Caco-2 (cell line): ENCODE measurements around the gene ACSL1. TPM values are rescaled to one million over a fixed set of nuclear protein-coding genes. Genes with fewer than 3 reads are reported as not detected.

ENCODE experiments used
- BruUV-seq: library from RNA; stranded (reverse); fragments of 400-500 nt; replicated peaks from 2 replicates; lab custom pipeline; 2021; lab: Mats Ljungman, UMichigan
- CTCF ChIA-PET: fragments of 300-600 bp; sonication (Branson Sonifier 250); formaldehyde crosslinking; loops from one replicate; lab custom pipeline; 2022; ENCODE audit warnings: antibody characterized with exemption; lab: Charles Lee
- POLR2A ChIA-PET: fragments of 300-600 bp; sonication (Branson Sonifier 250); formaldehyde crosslinking; loops from one replicate; lab custom pipeline; 2022; ENCODE audit warnings: antibody characterized with exemption; lab: Charles Lee
- DNase-seq, 2 experiments: peaks; one replicate each; pipeline versions ENCODE4 v3.0.0 to v3.0.0-alpha.2; 2020 to 2022
- H3K27me3 ChIP-seq: replicated peaks from 2 replicates; pipeline ENCODE4 v1.6.0; 2011; ENCODE audit warnings: low read length; ENCODE audit not compliant: control insufficient read depth, insufficient read depth
- H3K36me3 ChIP-seq: 2 replicates; pipeline ENCODE4 v1.5.1; 2011; ENCODE audit warnings: low read length; ENCODE audit not compliant: control insufficient read depth, insufficient read depth
- H3K4me1 ChIP-seq: fragments of 250-450 bp; sonication (Bioruptor Pico); 2 replicates; pipeline ENCODE4 v1.5.1; 2020; ENCODE audit warnings: mild to moderate bottlenecking
- H3K4me3 ChIP-seq: 2 replicates; pipeline ENCODE4 v1.5.1; 2011; ENCODE audit warnings: low read depth, mild to moderate bottlenecking, control low read depth, low read length
- H3K9me3 ChIP-seq: fragments of 250-450 bp; sonication (Bioruptor Pico); 2 replicates; pipeline ENCODE4 v1.5.1; 2020; ENCODE audit warnings: mild to moderate bottlenecking, moderate library complexity
- H3K27ac Mint-ChIP-seq: one replicate; pipeline ENCODE4 v1.8.0; 2022; ENCODE audit warnings: mixed read lengths; ENCODE audit not compliant: unreplicated experiment
- H3K27me3 Mint-ChIP-seq: one replicate; pipeline ENCODE4 v1.8.0; 2022; ENCODE audit warnings: mixed read lengths; ENCODE audit not compliant: insufficient read depth, unreplicated experiment
- H3K36me3 Mint-ChIP-seq: one replicate; pipeline ENCODE4 v1.8.0; 2022; ENCODE audit warnings: mild to moderate bottlenecking, mixed read lengths; ENCODE audit not compliant: insufficient read depth, unreplicated experiment
- H3K4me1 Mint-ChIP-seq: one replicate; pipeline ENCODE4 v1.8.0; 2022; ENCODE audit warnings: low read depth, mixed read lengths; ENCODE audit not compliant: unreplicated experiment
- H3K4me3 Mint-ChIP-seq: one replicate; pipeline ENCODE4 v1.8.0; 2022; ENCODE audit warnings: mild to moderate bottlenecking, moderate library complexity, mixed read lengths; ENCODE audit not compliant: unreplicated experiment
- H3K9me3 Mint-ChIP-seq: one replicate; pipeline ENCODE4 v1.8.0; 2022; ENCODE audit warnings: mixed read lengths; ENCODE audit not compliant: unreplicated experiment
- intact Hi-C: fragments of 100-400 bp; cut with micrococcal nuclease; formaldehyde crosslinking; loops from one replicate; pipeline ENCODE4 v1.10.0; 2022; ENCODE audit not compliant: unreplicated experiment
- total RNA-seq: library from RNA; stranded (reverse); gene quantifications from 2 replicates; pipeline ENCODE4 v1.2.3, GENCODE V29; 2022
- TF ChIP-seq, protein P1 (sequence below), 2 experiments: fragments of 200-600 bp in 1 of 2; IDR thresholded peaks; 1 replicate in 1 of 2; 2 replicates in 1 of 2; pipeline versions ENCODE4 v1.5.1 to v1.8.0; 2011 to 2022; ENCODE audit warnings: antibody characterized with exemption in 1 of 2, control low read depth in 1 of 2, inconsistent platforms in 1 of 2, low read depth in 1 of 2, low read length in 1 of 2, mild to moderate bottlenecking in 1 of 2, moderate library complexity in 1 of 2; ENCODE audit not compliant: insufficient read depth in 1 of 2, severe bottlenecking in 1 of 2, unreplicated experiment in 1 of 2

ACSL1 gene
- total RNA-seq, 1 experiment from 2014 or later, result 100 TPM

GRCh38 chr4:184849185-184849584 is 23.4 kb upstream of the ACSL1 start:
- no TSS peak for BruUV-seq
- no peaks in the 10 kb centered on the region for H3K9me3 Mint-ChIP-seq
- H3K4me3 Mint-ChIP-seq, result no peak overlapping the region
- Histone ChIP-seq H3K9me3 (no peaks in the 10 kb centered on the region), H3K4me3 (no peak overlapping the region), H3K27me3 (no peaks in the 10 kb centered on the region), H3K36me3 (no peaks in the 10 kb centered on the region), H3K4me1 (peaks cover 8% of the 10 kb centered on the region)
- H3K27me3 Mint-ChIP-seq, result no peaks in the 10 kb centered on the region
- POLR2A ChIA-PET, result no interaction called here
- no peak overlapping the region for H3K27ac Mint-ChIP-seq
- H3K4me1 Mint-ChIP-seq, result peaks cover under 1% of the 10 kb centered on the region
- CTCF ChIA-PET, result no interaction called here
- intact Hi-C loops, result no loop called here
- TF ChIP-seq, protein P1, sequence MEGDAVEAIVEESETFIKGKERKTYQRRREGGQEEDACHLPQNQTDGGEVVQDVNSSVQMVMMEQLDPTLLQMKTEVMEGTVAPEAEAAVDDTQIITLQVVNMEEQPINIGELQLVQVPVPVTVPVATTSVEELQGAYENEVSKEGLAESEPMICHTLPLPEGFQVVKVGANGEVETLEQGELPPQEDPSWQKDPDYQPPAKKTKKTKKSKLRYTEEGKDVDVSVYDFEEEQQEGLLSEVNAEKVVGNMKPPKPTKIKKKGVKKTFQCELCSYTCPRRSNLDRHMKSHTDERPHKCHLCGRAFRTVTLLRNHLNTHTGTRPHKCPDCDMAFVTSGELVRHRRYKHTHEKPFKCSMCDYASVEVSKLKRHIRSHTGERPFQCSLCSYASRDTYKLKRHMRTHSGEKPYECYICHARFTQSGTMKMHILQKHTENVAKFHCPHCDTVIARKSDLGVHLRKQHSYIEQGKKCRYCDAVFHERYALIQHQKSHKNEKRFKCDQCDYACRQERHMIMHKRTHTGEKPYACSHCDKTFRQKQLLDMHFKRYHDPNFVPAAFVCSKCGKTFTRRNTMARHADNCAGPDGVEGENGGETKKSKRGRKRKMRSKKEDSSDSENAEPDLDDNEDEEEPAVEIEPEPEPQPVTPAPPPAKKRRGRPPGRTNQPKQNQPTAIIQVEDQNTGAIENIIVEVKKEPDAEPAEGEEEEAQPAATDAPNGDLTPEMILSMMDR (IDR thresholded peaks at IDR 0.05; ENCODE audit: insufficient read depth in 1 of 2, low read depth in 1 of 2, low read length in 1 of 2, severe bottlenecking in 1 of 2, unreplicated experiment in 1 of 2), result no peak
- H3K36me3 Mint-ChIP-seq, result no peaks in the 10 kb centered on the region
- no peak for DNase-seq

- Histone ChIP-seq H3K27me3 (no peaks in the 10 kb centered on the region), H3K36me3 (no peaks in the 10 kb centered on the region), H3K9me3 (no peaks in the 10 kb centered on the region), H3K4me1 (peaks cover 15% of the 10 kb centered on the region), H3K4me3 (no peak overlapping the region)
- H3K36me3 Mint-ChIP-seq, result no peaks in the 10 kb centered on the region
- H3K4me1 Mint-ChIP-seq, result peaks cover 7% of the 10 kb centered on the region
- ChIA-PET CTCF (no interaction called here), POLR2A (no interaction called here)
- H3K27ac Mint-ChIP-seq, result no peak overlapping the region
- H3K9me3 Mint-ChIP-seq, result no peaks in the 10 kb centered on the region
- no peak overlapping the region for H3K4me3 Mint-ChIP-seq
- no peak for DNase-seq
- intact Hi-C loops, result no loop called here
- TF ChIP-seq, protein P1 (IDR thresholded peaks at IDR 0.05; ENCODE audit: insufficient read depth in 1 of 2, low read depth in 1 of 2, low read length in 1 of 2, severe bottlenecking in 1 of 2, unreplicated experiment in 1 of 2), result no peak
- no peaks in the 10 kb centered on the region for H3K27me3 Mint-ChIP-seq
- no TSS peak for BruUV-seq
These were observed 22.7 kb upstream of the ACSL1 start for GRCh38 chr4:184848510-184848909.

DNA sequence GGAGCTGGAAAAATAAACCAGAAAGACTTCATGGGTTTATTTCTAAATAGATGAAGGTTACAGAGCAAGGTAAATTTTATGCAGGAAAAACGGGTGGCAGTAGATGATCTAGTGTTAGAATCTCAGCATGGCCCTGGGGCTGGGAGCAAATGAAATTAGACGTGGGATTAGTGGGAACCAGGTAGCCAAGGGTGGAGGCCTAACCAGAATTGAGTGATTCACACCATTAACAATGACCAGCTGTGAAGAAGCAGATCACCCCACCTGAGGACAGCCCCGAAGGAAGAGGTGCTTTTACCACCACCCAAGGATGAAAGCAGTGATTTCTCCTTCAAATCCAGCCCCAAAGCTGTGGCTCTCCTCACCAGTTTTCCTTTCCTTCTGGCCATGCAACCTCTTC is 20.8 kb upstream of the ACSL1 start:
- no peak overlapping the region for H3K4me3 Mint-ChIP-seq
- Histone ChIP-seq H3K4me1 (peaks cover 17% of the 10 kb centered on the region), H3K27me3 (no peaks in the 10 kb centered on the region), H3K9me3 (no peaks in the 10 kb centered on the region), H3K36me3 (no peaks in the 10 kb centered on the region), H3K4me3 (no peak overlapping the region)
- no peaks in the 10 kb centered on the region for H3K27me3 Mint-ChIP-seq
- TF ChIP-seq, protein P1 (IDR thresholded peaks at IDR 0.05; ENCODE audit: insufficient read depth in 1 of 2, low read depth in 1 of 2, low read length in 1 of 2, severe bottlenecking in 1 of 2, unreplicated experiment in 1 of 2), result no peak
- no peak for DNase-seq
- no peak overlapping the region for H3K27ac Mint-ChIP-seq
- no TSS peak for BruUV-seq
- no peaks in the 10 kb centered on the region for H3K36me3 Mint-ChIP-seq
- H3K4me1 Mint-ChIP-seq, result peaks cover 10% of the 10 kb centered on the region
- ChIA-PET POLR2A (no interaction called here), CTCF (no interaction called here)
- intact Hi-C loops, result no loop called here
- H3K9me3 Mint-ChIP-seq, result peaks cover under 1% of the 10 kb centered on the region
